GM10248 (cell line): ENCODE measurements around the gene PPP1R13L.
"Not testable (repeated sequence)": the region's sequence is repeated elsewhere in the genome, so short reads cannot be mapped to it uniquely, and the experiment has no call there.

Experiments used
- CTCF ChIA-PET: fragments of 300-600 bp; sonication (Branson Sonifier 250); formaldehyde crosslinking; extraction: SDS; loops from one replicate; lab custom pipeline; 2021; ENCODE audit warnings: antibody characterized with exemption; lab: Yijun Ruan, JAX
- POLR2A ChIA-PET: fragments of 350-650 bp; sonication (Branson Sonifier 250); formaldehyde crosslinking; extraction: SDS; loops from one replicate; lab custom pipeline; 2020; ENCODE audit warnings: antibody characterized with exemption; lab: Yijun Ruan, JAX
- DNase-seq: peaks from one replicate; pipeline ENCODE4 v3.0.0; 2012; ENCODE audit errors: extremely low spot score
- TF ChIP-seq, protein P1 (sequence below): IDR thresholded peaks from 2 replicates; pipeline ENCODE4 v1.5.1; 2012; ENCODE audit warnings: mild to moderate bottlenecking, low read depth; ENCODE audit errors: extremely low read depth, missing control alignments, control extremely low read depth

PPP1R13L gene

DNA sequence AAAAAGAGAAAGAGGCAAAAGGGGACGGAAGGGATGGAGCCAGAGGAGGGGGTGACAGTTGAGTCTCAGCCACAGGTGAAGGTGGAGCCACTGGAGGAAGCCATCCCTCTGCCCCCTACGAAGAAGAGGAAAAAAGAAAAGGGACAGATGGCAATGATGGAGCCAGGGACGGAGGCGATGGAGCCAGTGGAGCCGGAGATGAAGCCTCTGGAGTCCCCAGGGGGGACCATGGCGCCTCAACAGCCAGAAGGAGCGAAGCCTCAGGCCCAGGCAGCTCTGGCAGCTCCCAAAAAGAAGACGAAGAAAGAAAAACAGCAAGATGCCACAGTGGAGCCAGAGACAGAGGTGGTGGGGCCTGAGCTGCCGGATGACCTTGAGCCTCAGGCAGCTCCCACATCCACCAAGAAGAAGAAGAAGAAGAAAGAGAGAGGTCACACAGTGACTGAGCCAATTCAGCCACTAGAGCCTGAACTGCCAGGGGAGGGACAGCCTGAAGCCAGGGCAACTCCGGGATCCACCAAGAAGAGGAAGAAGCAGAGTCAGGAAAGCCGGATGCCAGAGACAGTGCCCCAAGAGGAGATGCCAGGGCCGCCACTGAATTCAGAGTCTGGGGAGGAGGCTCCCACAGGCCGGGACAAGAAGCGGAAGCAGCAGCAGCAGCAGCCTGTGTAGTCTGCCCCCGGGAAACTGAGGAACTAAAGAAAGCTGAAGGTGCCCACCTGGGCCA, 4.1 kb upstream of the PPP1R13L start:
- no peak for DNase-seq
- POLR2A ChIA-PET, result no interaction called here
- TF ChIP-seq, protein P1, sequence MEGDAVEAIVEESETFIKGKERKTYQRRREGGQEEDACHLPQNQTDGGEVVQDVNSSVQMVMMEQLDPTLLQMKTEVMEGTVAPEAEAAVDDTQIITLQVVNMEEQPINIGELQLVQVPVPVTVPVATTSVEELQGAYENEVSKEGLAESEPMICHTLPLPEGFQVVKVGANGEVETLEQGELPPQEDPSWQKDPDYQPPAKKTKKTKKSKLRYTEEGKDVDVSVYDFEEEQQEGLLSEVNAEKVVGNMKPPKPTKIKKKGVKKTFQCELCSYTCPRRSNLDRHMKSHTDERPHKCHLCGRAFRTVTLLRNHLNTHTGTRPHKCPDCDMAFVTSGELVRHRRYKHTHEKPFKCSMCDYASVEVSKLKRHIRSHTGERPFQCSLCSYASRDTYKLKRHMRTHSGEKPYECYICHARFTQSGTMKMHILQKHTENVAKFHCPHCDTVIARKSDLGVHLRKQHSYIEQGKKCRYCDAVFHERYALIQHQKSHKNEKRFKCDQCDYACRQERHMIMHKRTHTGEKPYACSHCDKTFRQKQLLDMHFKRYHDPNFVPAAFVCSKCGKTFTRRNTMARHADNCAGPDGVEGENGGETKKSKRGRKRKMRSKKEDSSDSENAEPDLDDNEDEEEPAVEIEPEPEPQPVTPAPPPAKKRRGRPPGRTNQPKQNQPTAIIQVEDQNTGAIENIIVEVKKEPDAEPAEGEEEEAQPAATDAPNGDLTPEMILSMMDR, result no peak
- CTCF ChIA-PET, result interaction anchor here (0.7 to 1.2 kb wide), 3 partner anchors 9 to 30 kb away, joined by 3 to 5 read pairs (median 3); no protein-coding TSS in a partner anchor

- POLR2A ChIA-PET, result no interaction called here
- TF ChIP-seq, protein P1, result no peak
- no peak for DNase-seq
- CTCF ChIA-PET, result interaction anchor here (1.6 to 1.7 kb wide), 2 partner anchors 20 to 71 kb away, joined by 6 to 8 read pairs; no protein-coding TSS in a partner anchor
These were observed 3.3 kb upstream of the PPP1R13L start for GRCh38 chr19:45408121-45408520.

DNA sequence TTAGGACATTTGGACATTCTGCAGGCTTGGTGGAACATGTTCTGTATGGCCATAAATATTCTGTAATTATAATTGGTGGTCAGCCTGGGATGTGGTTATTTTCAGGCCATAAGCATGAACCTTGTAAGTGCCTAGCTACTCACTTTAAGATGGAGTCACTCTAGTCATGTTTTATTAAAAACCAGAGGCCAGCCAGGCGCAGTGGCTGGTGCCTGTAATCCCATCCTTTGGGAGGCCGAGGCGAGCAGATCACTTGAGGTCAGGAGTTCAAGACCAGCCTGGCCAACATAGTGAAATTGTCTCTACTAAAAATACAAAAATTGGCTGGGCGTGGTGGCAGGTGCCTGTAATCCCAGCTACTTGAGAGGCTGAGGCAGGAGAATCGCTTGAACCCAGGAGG, 2.7 kb upstream of the PPP1R13L start:
- not testable (repeated sequence) for DNase-seq

DNA sequence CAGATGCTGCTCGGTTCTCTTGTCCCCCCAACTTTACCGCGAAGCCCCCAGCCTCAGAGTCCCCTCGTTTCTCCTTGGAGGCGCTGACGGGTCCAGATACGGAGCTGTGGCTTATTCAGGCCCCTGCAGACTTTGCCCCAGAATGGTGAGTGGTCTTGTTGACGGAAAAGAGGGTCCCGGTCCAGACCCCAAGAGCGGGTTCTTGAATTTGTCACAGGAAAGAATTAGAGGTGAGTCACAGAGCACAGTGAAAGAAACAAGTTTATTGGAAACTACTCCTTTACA, 2.2 kb upstream of the PPP1R13L start:
- TF ChIP-seq, protein P1, result no peak
- ChIA-PET POLR2A (no interaction called here), CTCF (interaction anchor here (1.6 to 1.7 kb wide), 2 partner anchors 21 to 72 kb away, joined by 6 to 8 read pairs; no protein-coding TSS in a partner anchor)
- no peak for DNase-seq

More for the DNA sequence above, 2.7 kb upstream of the PPP1R13L start:
- CTCF ChIA-PET, result interaction anchor here (1.6 to 1.7 kb wide), 2 partner anchors 21 to 71 kb away, joined by 6 to 8 read pairs; no protein-coding TSS in a partner anchor
- POLR2A ChIA-PET, result not testable (repeated sequence)

DNA sequence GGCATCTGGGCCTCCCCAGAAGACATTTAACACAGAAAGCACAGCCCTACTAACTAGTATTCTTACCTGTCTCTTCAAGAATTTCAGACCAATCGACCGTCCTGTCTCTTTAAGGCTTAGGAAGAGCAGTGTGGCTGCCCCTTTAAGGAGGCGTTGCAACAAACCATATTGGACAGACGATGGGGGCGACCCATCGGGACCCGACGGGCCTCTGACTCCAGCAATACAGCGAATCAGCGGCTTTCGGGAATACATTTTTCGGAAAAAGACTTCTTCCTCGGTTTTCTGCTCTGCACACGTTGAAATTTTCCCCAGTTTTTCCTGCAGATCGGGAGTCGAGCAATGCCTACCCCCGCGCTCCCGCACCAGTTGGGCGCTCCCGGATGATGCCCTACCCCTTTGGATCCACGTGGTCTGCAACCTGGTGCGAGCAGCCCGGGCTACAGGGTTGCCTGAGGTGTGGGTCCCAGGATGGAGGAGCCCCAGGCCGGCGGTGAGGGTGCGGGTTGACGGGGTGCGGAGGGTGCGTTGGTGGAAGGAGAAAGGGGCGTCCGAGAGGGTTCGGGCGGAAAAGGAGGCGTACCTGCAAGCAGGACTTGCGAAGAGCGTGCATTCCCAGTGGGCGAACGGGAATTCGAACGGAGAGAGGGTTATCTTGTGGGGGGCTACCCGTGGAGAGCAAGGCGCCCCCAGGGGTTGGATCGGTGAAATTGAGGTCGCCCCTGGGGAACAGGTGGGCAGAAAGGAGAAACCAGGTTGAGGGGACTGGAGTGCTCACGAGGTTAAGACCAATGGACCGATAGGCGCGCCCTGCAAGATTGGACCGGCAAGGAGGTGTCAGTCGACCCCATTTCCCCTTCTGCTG, 1.6 kb upstream of the PPP1R13L start, which contains the start of gene POLR1G:
POLR1G (plus strand) TSS at position 419 of the 865 bp plus-strand sequence; CDS start at position 472, 53 bp downstream.
- TF ChIP-seq, protein P1, result no peak
- ChIA-PET CTCF (interaction anchor here (0.6 to 1.7 kb wide), 5 partner anchors 22 to 79 kb away, joined by 3 to 8 read pairs (median 6); no protein-coding TSS in a partner anchor), POLR2A (interaction anchor here (0.6 kb wide), 1 partner anchor 41 kb away, joined by 4 read pairs; no protein-coding TSS in a partner anchor)
- DNase-seq, result peak; percentile 90

DNA sequence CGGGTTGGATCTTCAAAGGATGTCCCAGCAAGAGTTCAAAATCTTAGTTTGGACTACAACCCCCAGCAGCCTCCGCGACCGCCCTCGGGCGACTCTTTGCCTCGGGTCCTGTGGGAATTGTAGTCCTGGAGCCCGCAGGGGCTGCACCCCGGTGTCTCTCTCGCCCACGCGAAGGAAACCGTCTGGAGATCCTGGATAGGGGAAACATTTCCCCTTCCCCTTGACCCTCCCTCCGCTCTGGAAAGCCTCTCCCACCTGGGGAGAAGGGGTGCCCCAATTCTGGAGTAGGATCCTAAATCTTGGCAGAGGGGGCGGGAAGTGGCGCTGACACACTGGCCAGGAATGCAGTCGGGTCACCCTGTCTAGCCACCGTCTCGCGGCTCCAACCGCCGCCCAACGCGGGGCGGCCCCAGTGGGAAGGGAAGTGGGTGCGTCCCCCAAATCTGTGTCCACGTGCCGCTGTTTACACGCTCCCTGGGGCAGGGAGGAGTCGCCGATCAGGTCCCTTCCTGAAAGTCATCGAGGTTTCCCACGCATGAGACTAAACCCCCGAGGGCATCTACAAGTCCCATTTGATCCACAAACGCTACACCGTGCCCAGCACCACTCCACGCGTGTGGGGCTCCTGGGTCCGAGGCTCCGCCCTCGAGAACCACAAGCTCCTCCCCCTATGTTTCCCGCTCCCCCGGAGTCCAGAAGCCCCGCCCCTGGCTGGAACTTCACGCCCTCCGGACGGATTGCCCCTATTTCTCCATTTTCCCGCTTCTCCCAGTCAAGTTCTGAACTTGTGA, 761 bp upstream of the PPP1R13L start:
- CTCF ChIA-PET, result interaction anchor here (0.6 to 2.4 kb wide), 6 partner anchors 34 to 80 kb away, joined by 3 to 16 read pairs (median 8); no protein-coding TSS in a partner anchor
- peak; percentile 88 for DNase-seq
- POLR2A ChIA-PET, result interaction anchor here (0.6 kb wide), 1 partner anchor 42 kb away, joined by 4 read pairs; no protein-coding TSS in a partner anchor
- TF ChIP-seq, protein P1, result no peak
